MG63 (cell line): Measurements from ENCODE around the gene MMS19. TPM values are rescaled to one million over a fixed set of nuclear protein-coding genes. Genes with fewer than 3 reads are reported as not detected.
A peak's percentile ranks its signal among the peaks of the same experiment; 100 is the strongest.

Experiments used
- DNase-seq: peaks from one replicate; pipeline ENCODE4 v3.0.0-alpha.2; 2020
- H3K27me3 ChIP-seq: fragments of 250-450 bp; sonication (Bioruptor Pico); 2 replicates; pipeline ENCODE4 v1.5.1; 2020; ENCODE audit warnings: mild to moderate bottlenecking, moderate library complexity
- H3K36me3 ChIP-seq: fragments of 250-450 bp; sonication (Bioruptor Pico); 2 replicates; pipeline ENCODE4 v1.5.1; 2020; ENCODE audit warnings: mild to moderate bottlenecking, moderate library complexity
- H3K4me3 ChIP-seq: fragments of 250-450 bp; sonication (Bioruptor Pico); 2 replicates; pipeline ENCODE4 v1.5.1; 2020; ENCODE audit warnings: mild to moderate bottlenecking, moderate library complexity
- H3K9me3 ChIP-seq: fragments of 250-450 bp; sonication (Bioruptor Pico); 2 replicates; pipeline ENCODE4 v1.5.1; 2020; ENCODE audit warnings: mild to moderate bottlenecking, moderate library complexity
- total RNA-seq: library from RNA; depleted of rRNA; stranded (reverse); fragments of >200 nt; shearing (Covaris generic); gene quantifications from 2 replicates; pipeline ENCODE4 v1.2.3, GENCODE V29; 2014; ENCODE audit warnings: low replicate concordance; rRNA removed

Gene MMS19
- 44.3 and 57.6 TPM in 2 replicates for total RNA-seq

- peak; percentile 99 for DNase-seq
- H3K9me3 ChIP-seq: no peaks in the 10 kb centered on the region
- peak within 1 kb of the TSS; percentile 99 for H3K4me3 ChIP-seq
- peaks cover 35% of the 10 kb centered on the region for H3K36me3 ChIP-seq
- no peaks in the 10 kb centered on the region for H3K27me3 ChIP-seq
Observed at GRCh38 chr10:97498076-97498840, at the start of gene MMS19. Gene MMS19 (minus strand): TSS chr10:97498422. CDS start chr10:97498384, 38 bp downstream.

DNA sequence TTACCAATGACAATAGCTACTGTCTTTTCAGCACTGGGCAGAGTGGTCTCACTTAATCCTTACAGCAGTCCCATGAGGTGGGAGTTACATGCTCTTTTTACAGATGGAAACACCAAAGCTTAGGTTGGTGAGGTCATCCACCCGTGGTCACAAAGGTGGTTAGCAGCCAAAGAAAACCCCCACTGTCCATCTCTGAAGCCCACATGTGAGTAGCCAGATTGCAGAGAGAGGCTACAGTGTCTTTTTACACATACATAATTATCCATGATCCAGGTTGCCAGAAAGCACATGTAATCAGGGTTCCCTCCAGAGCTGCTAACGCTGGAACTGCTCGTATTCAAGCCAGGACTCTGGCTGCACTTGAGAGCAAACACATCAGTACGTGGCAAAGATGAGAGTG is 49.7 kb upstream of the MMS19 start:
- H3K36me3 ChIP-seq: no peaks in the 10 kb centered on the region
- H3K27me3 ChIP-seq: no peaks in the 10 kb centered on the region
- H3K4me3 ChIP-seq: no peak overlapping the region
- no peaks in the 10 kb centered on the region for H3K9me3 ChIP-seq
- no peak for DNase-seq

GRCh38 chr10:97547271-97547600 is 49.0 kb upstream of the MMS19 start:
- no peaks in the 10 kb centered on the region for H3K27me3 ChIP-seq
- no peak overlapping the region for H3K4me3 ChIP-seq
- no peaks in the 10 kb centered on the region for H3K36me3 ChIP-seq
- no peak for DNase-seq
- H3K9me3 ChIP-seq: no peaks in the 10 kb centered on the region

DNA sequence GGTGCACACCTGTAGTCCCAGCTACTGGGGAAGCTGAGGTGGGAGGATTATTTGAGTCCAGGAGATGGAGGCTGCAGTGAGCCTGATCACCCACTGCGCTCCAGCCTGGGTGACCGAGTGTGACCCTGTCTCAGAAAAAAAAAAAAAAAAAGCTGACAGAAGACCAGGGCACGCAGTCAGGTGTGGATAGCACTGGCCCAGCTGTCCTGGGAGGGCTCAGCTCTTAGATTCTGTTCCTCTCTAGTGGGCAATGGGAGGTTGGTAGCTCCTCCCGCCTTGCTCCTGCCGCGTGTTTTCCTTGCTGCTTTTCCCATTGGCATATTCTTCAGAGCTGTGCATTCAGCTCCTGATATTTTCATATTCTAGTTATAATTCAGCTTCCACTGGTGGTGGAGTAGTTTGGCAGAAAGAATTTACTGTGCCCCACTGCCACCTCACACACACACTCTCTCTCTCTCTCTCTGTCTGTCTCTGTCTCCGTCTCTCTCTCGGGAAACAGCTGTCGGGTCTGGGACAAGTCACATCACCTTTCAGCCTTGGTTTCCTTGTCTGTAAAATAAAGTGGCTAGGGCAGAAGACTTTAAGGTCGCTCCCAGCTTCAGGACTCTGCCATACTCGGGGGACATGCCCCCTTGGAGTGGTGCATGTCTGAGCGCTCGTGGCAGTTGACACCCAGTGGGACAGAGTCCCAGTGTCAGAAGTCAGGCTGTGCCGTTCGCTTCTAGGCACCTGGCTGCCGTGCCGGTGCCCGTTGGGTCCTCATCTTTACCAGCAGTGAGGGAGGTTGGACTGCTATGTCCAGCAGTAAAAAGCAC is 48.4 kb upstream of the MMS19 start:
- H3K4me3 ChIP-seq: no peak overlapping the region
- no peaks in the 10 kb centered on the region for H3K36me3 ChIP-seq

GRCh38 chr10:97543025-97543546 is 44.9 kb upstream of the MMS19 start:
- no peaks in the 10 kb centered on the region for H3K9me3 ChIP-seq
- H3K27me3 ChIP-seq: no peaks in the 10 kb centered on the region
- peak; percentile 97 for DNase-seq
- H3K4me3 ChIP-seq: no peak overlapping the region
- H3K36me3 ChIP-seq: no peaks in the 10 kb centered on the region

More for the DNA sequence above, 48.4 kb upstream of the MMS19 start:
- Histone ChIP-seq H3K9me3 (no peaks in the 10 kb centered on the region), H3K27me3 (no peaks in the 10 kb centered on the region)
- no peak for DNase-seq

DNA sequence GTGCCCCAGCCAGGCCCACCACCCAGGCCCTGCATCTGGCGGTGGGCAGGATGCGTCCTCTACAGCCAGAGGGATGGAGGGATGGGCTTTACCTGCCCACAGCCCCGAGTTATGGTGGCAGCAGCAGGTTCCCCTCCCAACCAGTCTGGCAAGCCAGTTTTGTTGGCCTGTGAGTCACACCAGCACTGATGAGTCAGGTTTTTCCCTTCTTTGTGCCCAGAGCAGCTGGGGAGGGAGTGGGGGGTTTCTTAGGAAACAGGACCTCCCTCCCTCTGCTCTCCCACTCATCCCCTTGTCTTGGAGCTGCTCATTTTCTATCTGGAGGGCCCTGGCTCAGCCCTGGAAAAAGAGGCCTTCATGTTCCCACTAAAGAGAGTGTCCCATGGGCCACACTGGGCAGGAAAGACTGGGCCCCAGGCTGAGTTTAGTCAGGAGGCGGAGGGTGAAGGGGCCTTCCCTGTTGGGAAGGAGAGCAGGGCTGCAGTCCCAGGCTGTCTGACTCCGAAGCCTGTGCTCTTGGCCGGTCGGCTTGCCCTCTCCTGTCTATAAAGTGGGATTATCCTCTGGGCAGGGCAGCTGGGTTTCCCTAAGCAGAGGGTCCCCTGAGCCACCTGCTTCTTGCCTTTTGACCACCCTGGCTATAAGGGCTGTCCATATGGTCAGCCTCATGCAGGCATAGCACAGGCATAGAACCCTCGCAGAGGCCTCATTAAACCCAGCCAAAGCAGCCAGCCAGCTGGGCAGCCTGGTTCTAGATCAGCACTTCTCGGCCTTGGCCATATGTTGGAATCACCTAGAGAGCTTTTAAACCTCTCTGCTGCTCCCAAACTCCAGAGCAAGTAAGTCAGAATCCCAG is 44.2 kb upstream of the MMS19 start:
- H3K27me3 ChIP-seq: no peaks in the 10 kb centered on the region
- peak overlapping the region; percentile 19; the same call in 1 of the 2 replicates for H3K4me3 ChIP-seq
- H3K9me3 ChIP-seq: no peaks in the 10 kb centered on the region
- peak; percentile 91 for DNase-seq
- no peaks in the 10 kb centered on the region for H3K36me3 ChIP-seq

DNA sequence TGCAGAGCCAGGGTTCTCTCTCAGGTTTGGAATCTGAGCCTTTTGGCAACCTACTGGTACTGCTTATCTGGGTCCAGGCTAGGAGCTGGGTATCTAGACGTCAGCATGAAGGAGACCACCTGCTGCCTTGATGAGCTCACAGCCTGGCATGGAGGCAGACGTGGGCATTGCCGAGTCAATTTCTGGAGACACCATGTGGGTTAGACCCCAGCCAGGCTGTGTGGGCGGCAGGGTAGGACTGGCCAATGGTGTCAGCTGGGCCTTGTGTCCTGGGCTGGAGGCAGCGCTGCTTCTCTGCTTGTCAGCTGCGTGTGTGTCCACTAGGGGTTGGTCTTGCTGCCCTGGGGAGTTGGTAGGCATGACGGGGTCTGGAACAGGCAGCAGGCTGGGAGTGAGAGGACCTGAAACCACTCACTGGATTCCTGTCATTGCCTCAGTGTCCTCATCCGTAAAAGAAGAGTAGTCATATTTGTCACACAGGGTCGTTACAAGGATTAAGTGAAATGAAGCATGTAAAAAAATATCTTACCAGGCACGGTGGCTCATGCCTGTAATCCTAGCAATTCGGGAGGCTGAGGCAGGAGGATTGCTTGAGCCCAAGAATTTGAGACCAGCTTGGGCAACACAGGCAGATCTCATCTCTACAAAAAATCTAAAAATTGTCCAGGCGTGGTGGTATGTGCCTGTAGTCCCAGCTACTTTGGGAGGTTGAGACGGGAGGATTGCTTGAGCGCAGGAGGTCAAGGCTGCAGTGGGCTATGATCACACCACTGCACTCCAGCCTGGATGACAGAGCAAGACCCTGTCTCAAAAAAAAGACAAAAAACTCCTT is 42.7 kb upstream of the MMS19 start:
- peak; percentile 94 for DNase-seq
- no peaks in the 10 kb centered on the region for H3K36me3 ChIP-seq
- H3K27me3 ChIP-seq: no peaks in the 10 kb centered on the region
- H3K9me3 ChIP-seq: no peaks in the 10 kb centered on the region
- H3K4me3 ChIP-seq: no peak overlapping the region

GRCh38 chr10:97539523-97540200 is 41.4 kb upstream of the MMS19 start:
- peak; percentile 80 for DNase-seq

DNA sequence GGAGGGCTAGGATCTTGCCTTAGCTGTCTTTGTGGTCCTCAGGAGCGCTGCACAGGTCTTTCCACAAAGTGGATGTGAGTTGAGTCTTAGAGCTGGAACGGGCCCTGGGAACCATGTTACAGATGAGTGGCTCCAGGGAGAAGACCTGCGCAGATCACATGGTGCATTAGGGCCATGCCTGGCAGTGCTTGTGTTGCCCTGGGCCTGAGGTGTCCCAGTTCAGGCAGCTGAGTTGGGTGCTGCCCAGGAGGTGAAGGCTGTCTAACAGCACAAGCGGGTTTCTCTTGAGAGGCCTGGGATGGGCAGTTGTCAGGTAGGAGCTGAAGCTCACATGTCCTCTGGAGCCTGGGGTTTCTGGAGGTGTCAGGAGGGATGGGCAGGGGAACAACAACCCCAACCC is 40.6 kb upstream of the MMS19 start:
- Histone ChIP-seq H3K27me3 (no peaks in the 10 kb centered on the region), H3K36me3 (no peaks in the 10 kb centered on the region), H3K9me3 (no peaks in the 10 kb centered on the region), H3K4me3 (no peak overlapping the region)
- no peak for DNase-seq

More at GRCh38 chr10:97539523-97540200, 41.4 kb upstream of the MMS19 start:
- Histone ChIP-seq H3K27me3 (no peaks in the 10 kb centered on the region), H3K9me3 (no peaks in the 10 kb centered on the region), H3K4me3 (no peak overlapping the region), H3K36me3 (no peaks in the 10 kb centered on the region)

- Histone ChIP-seq H3K27me3 (no peaks in the 10 kb centered on the region), H3K36me3 (no peaks in the 10 kb centered on the region), H3K9me3 (no peaks in the 10 kb centered on the region), H3K4me3 (no peak overlapping the region)
- no peak for DNase-seq
Observed at GRCh38 chr10:97538411-97538810, 40.2 kb upstream of the MMS19 start.

GRCh38 chr10:97537186-97537869 is 39.1 kb upstream of the MMS19 start:
- Histone ChIP-seq H3K27me3 (no peaks in the 10 kb centered on the region), H3K9me3 (no peaks in the 10 kb centered on the region), H3K4me3 (no peak overlapping the region), H3K36me3 (no peaks in the 10 kb centered on the region)
- no peak for DNase-seq

GRCh38 chr10:97534746-97535367 is 36.6 kb upstream of the MMS19 start:
- DNase-seq: peak; percentile 40
- Histone ChIP-seq H3K27me3 (no peaks in the 10 kb centered on the region), H3K36me3 (no peaks in the 10 kb centered on the region)

GRCh38 chr10:97533888-97534287 is 35.7 kb upstream of the MMS19 start:
- Histone ChIP-seq H3K27me3 (no peaks in the 10 kb centered on the region), H3K36me3 (no peaks in the 10 kb centered on the region), H3K4me3 (no peak overlapping the region), H3K9me3 (no peaks in the 10 kb centered on the region)
- no peak for DNase-seq

More at GRCh38 chr10:97534746-97535367, 36.6 kb upstream of the MMS19 start:
- Histone ChIP-seq H3K4me3 (no peak overlapping the region), H3K9me3 (no peaks in the 10 kb centered on the region)

DNA sequence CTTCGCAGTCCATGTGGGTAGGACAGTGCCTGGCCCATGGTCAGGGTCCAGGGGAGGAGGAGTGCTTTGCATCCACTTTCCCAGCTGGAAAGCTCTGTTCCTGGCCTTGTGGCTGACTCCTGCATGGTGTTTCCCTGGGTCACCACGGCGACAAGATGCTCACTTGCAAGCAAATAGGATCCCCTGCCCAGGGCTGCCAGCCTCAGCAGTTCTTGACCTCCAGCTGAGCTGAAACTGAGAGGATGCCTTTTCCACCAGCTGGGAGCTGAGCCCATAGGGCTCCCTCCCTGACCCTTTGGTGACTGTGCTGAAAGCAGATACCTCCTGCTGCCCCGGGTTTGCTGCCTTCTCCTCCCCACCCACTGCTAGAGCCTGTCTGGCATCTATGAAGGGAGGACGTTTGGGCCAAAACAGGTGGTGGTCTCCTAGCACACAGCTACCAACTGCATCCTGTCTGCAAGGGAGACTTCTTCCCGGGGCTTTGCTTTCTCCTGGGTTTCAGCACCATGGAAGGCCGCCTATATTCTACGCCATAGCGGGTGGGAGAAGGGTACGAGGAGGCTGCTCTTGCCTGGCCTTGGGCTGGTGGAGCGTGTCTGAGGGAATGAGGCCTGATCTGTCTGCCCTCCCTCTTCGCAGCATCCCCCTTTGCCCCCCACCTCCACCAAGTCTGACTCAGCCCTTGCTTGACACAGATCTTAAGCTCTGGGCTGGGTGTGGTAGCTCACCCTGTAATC is 34.9 kb upstream of the MMS19 start:
- no peaks in the 10 kb centered on the region for H3K27me3 ChIP-seq
- peak; percentile 59 for DNase-seq
- no peaks in the 10 kb centered on the region for H3K36me3 ChIP-seq
- H3K9me3 ChIP-seq: no peaks in the 10 kb centered on the region
- H3K4me3 ChIP-seq: no peak overlapping the region
